PC-9 (cell line): ENCODE data around the gene ING3.

Experiments used
- CTCF ChIP-seq: fragments of 200-600 bp; sonication (generic); conservative IDR thresholded peaks from 2 replicates; pipeline ENCODE4 v1.6.1; 2017; ENCODE audit warnings: mixed run types, antibody characterized with exemption, mild to moderate bottlenecking, moderate library complexity
- EZH2 ChIP-seq: fragments of 200-600 bp; sonication (generic); IDR thresholded peaks from 2 replicates; pipeline ENCODE4 v1.8.0; 2017; ENCODE audit warnings: antibody characterized with exemption, low read depth

- TF ChIP-seq EZH2: no peak
- TF ChIP-seq CTCF: no peak
Observed at GRCh38 chr7:120986650-120987049, 36.1 kb downstream of the ING3 start.
